Measurements from ENCODE around the gene TMC2.
A peak's percentile ranks its signal among the peaks of the same experiment; 100 is the strongest.
"Not testable (repeated sequence)": the region's sequence is repeated elsewhere in the genome, so short reads cannot be mapped to it uniquely, and the experiment has no call there.

TMC2 gene, protein sequence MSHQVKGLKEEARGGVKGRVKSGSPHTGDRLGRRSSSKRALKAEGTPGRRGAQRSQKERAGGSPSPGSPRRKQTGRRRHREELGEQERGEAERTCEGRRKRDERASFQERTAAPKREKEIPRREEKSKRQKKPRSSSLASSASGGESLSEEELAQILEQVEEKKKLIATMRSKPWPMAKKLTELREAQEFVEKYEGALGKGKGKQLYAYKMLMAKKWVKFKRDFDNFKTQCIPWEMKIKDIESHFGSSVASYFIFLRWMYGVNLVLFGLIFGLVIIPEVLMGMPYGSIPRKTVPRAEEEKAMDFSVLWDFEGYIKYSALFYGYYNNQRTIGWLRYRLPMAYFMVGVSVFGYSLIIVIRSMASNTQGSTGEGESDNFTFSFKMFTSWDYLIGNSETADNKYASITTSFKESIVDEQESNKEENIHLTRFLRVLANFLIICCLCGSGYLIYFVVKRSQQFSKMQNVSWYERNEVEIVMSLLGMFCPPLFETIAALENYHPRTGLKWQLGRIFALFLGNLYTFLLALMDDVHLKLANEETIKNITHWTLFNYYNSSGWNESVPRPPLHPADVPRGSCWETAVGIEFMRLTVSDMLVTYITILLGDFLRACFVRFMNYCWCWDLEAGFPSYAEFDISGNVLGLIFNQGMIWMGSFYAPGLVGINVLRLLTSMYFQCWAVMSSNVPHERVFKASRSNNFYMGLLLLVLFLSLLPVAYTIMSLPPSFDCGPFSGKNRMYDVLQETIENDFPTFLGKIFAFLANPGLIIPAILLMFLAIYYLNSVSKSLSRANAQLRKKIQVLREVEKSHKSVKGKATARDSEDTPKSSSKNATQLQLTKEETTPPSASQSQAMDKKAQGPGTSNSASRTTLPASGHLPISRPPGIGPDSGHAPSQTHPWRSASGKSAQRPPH

DNA sequence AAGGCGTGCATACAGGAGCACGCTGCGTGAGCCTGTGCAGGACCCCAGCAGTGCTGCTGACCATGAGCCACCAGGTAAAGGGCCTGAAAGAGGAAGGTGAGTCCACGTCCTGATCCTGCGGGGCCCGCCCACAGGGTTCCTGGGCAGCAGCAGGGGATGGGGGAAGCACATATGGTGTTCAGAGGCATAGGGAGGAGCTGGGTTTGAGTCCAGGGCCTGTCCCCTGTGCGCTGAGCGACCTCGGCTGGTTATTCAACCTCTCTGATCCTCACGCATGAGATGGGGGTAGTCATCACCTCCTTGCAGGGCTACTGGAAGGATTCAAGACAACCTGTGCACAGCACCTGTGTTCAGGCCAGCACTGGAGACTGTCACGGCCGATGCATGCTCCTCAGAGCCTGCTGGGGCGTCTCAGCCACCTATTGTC is at the start of gene TMC2:
Gene TMC2 (plus strand): TSS at position 14 of the 427 bp plus-strand sequence. CDS start 49 bp downstream, at position 63.
- no peak for DNase-seq

DNA sequence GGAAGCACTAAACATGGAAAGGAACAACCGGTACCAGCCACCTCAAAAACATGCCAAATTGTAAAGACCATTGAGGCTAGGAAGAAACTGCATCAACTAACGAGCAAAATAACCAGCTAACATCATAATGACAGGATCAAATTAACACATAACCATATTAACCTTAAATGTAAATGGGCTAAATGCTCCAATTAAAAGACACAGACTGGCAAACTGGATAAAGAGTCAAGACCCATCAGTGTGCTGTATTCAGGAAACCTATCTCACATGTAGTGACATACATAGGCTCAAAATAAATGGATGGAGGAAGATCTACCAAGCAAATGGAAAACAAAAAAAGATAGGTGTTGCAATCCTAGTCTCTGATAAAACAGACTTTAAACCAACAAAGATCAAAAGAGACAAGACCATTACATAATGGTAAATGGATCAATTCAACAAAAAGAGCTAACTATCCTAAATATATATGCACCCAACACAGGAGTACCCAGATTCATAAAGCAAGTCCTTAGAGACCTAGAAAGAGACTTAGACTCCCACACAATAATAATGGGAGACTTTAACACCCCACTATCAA is 33.5 kb upstream of the TMC2 start:
- DNase-seq: not testable (repeated sequence)

DNA sequence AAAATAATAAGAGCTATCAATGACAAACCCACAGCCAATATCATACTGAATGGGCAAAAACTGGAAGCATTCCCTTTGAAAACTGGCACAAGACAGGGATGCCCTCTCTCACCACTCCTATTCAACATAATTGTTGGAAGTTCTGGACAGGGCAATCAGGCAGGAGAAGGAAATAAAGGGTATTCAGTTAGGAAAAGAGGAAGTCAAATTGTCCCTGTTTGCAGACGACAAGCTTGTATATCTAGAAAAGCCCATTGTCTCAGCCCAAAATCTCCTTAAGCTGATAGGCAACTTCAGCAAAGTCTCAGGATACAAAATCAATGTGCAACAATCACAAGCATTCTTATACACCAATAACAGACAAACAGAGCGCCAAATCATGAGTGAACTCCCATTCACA is 31.6 kb upstream of the TMC2 start:
- not testable (repeated sequence) for DNase-seq

DNA sequence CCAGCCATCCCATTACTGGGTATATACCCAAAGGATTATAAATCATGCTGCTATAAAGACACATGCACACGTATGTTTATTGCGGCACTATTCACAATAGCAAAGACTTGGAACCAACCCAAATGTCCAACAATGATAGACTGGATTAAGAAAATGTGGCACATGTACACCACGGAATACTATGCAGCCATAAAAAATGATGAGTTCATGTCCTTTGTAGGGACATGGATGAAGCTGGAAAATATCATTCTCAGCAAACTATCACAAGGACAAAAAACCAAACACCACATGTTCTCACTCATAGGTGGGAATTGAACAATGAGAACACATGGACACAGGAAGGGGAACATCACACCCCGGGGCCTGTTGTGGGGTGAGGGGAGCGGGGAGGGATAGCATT is 29.9 kb upstream of the TMC2 start:
- DNase-seq: not testable (repeated sequence)

DNA sequence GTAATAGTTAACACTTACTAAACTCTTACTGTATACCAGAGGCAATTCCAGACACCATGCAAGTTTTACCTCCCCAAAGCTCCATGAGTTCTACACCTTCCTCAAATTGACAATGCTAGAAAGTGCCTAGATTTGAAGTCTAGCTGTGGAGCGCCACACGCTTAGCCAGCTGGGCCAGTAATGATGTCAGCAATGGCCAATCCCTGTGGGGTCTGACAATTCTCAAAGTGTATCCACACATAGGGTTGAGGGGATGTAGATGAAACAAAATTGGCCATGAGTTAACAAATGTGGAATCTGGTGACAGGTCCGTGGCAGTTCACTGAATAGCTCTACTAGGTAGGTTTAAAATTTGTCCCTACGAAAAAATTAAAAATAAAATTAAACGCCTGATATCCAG is 28.9 kb upstream of the TMC2 start:
- DNase-seq: peak; percentile 14

DNA sequence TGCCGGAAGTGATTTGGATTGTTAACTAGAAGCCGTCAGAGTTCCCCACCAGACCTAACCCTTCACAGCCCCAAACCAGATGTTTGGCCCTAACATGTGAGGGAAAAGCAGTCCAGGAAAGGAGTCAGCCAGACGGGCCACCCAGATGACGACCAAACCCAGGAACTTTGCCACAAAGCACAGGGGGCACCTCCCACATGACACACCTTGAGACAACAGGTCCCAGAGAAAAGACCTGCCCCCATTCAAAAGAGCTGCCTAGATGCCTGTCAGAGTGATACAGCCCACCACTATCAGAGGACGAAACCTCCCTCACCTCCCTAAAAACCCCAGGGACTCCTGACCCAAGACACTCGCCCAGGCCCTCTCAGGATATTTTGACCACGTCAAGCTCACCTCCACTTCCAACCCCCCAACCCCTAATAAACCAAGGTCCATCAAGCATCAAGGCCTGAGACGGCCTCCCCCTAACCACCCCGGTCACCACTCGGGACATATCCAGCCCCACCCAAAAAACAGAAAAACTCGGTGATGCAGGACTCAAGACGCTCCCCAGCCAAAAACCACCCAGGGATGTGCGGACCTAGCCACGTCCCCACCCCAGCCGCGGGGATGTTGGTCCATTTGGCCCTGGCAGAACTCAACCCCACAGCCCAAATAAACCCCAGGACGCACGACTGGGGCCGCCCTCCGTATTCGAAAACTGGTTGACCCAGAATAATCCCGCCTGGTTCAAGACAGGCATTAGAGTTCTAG is 28.3 kb upstream of the TMC2 start:
- DNase-seq: peak; percentile 34

DNA sequence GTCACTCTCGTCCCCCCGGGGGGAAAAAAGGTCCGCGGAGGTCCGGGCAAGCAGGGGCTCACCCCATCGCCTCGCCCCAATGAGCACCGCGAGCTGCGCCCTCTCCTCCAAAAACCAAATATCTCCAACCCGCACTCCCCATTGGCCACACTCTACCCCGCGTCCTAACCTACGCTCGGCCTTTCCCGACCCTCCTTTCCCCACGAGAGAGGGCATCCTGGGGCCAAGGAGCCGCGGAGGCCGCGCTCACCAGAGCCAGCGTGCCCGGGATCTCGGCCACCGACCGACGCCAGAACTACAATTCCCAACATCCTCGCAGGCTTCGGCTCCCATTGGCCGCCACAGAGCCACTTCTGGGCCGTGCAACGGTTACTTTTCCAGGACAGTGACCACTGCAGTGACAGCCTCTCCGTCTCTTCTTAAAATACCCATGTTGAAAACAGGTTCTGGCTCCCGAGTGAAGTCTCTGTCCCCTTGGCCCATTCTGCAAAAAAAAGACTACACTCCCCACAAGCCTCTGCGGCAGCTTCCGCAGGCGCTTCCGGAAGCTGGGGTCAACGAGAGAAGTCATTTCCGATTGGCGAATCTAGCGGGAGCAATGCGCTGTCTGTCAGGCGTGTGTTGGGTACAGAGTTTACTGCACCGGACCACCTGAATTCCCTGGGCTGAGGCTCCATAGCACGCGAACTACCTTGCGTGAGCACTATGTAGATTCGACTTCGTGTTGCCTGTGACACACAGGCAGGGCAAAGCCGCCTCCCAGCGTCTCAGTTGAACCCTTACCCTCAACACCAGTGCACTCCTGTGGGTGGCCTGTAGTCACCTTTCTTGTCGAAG is 27.5 kb upstream of the TMC2 start, which contains the start of gene ZNF343:
Gene ZNF343 (minus strand): TSS at position 285 of the 837 bp plus-strand sequence. CDS start 15,020 bp downstream, outside the sequence.
- peak; percentile 84 for DNase-seq

DNA sequence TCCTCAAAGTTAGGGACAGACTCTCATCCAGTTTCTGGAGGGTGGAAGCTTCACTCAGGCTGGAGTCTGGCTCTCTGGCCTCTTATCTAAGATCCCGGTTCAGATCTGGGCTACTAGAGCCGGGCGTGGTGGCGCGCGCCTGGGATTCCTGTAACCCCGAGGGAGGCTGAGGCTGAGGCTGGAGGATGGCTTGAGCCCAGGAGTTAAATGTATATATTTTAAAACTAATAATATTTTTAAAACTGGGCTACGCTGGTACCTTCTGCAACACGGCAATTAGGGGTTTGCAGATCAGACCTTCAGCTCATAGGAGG is 26.9 kb upstream of the TMC2 start:
- no peak for DNase-seq

DNA sequence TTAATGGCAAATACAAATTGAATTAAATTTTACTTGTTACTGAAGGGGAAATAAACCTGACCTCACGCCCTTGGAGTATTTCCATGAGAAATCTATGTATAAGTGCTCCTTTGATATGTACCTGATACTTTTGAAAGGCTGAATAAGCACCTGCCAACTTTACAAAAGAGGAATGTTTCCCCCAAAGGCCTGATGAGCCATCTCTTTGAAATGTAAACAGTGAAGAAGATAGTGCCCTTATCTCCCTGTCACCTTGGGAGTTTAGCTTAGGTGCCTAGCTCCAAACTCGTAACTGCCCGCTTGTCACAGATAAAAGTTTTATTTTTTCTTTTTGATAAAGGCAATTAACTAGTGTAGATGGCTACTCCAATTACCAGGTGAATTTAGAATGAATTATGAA is 26.6 kb upstream of the TMC2 start:
- DNase-seq: no peak

DNA sequence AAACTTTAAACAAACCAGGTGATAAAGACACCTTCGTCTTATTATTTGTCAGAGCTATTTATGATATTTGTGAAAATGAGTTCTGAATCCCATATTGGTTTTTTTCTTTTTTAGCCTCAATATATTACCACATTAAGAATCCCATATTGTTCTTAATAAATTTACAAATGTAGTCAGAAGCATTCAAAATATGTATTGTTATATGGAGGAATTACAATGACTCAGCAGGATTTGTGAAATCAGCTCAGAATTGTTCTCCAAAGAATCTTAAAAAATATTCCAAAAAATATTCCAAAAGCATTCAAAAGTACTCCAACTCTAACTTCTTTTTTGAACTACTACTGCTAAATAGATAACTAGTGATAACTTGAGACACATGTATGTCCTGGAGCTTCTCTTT is 21.2 kb upstream of the TMC2 start:
- DNase-seq: no peak

DNA sequence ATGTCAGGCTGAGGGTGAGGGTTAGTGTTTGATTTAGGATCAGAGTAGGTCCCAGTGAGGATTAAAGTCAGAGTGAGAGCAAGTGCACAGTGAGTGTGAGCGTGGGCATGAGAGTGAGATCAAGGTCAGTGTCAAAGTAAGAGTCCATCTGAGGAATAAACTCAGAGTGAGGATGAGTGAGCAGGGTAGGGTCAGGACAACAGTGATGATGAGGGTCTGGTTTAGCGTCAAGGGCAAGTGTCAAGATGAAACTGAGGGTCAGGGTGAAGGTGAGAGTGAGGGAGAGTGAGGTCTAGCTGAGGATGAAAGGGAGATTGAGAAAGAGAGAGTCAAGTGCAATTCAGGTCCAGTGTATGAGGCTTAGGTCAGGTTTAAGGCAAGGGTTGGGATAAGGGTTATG is 20.0 kb upstream of the TMC2 start:
- DNase-seq: no peak

DNA sequence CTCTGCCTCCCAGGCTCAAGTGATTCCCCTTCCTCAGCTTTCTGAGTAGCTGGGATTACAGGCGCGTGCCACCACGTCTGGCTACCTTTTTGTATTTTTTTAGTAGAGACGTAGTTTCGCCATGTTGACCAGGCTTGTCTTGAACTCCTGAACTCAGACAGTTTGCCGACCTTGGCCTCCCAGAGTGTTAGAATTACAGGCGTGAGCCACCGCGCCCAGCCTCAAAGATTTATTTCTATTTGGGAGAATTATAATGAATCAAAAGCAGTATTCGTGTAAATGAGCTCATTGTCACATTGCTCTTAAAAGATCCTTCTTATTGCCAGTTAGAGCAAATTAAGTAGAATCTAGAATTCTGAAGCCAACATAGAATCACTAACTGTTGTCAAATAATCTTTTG is 18.3 kb upstream of the TMC2 start:
- DNase-seq: no peak

DNA sequence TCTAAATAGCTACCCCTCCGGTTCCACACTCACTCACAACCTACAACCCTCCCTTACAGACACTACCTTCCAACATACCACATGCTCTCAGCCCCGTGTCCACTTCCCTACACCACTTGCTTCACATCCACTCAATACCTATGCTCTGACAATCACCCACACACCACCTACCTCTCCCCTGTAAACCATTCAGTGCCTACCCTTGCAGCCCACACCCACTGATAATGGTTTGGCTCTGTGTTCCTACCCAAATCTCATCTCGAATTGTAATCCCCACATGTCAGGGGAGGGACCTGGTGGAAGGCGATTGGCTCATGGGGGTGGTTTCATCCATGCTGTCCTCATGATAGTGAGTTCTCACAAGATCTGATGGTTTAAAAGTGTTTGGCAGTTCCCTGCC is 17.8 kb upstream of the TMC2 start:
- no peak for DNase-seq

DNA sequence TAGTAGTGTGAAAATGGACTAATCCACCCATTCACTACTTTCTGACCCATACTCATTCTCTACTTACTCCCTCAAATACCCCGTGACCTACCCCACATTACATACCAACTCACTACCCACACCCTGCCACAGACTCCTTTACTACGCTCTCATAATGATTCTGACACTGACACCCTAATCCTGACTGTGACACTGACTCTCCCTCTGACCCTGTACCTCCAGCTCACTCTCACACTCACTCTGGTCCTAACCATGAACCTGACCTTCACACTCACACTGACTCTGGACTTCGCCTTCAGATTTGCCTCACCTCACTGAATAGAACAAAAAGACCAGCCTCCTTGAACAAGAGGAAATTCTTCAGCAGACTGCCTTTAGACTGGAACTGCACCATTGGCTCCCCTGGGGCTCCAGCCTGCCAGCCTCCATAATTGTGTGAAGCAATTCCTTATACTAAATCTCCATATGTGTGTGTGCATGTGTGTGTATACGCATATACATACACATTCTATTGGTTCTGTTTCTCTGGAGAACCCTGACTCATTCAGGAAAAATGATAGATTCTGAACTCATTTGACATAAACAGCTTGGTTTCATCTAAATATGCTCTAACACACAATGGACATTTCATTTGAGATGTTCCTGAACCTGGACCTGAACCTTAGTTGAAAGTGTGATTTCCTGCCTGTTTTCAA is 17.1 kb upstream of the TMC2 start:
- peak; percentile 55 for DNase-seq

DNA sequence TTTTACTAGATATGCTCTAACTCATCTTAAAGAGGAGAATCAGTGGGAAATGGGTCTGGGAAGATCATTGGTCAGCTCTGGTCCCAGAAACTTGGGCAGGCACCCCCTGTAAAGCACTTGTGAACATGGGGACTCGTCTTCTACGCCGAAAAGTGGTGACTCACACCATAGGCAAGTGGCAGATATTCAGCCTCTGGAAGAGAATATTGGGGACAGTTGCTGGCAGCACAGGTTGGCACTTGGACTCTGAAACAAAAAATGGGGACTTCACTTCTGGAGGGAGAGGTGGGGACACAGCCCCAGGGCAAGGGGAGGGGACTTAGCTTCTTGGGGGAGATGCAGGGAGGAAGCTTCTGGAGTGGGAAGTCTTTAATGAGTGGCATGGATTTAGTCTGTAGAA is 15.8 kb upstream of the TMC2 start:
- DNase-seq: no peak

DNA sequence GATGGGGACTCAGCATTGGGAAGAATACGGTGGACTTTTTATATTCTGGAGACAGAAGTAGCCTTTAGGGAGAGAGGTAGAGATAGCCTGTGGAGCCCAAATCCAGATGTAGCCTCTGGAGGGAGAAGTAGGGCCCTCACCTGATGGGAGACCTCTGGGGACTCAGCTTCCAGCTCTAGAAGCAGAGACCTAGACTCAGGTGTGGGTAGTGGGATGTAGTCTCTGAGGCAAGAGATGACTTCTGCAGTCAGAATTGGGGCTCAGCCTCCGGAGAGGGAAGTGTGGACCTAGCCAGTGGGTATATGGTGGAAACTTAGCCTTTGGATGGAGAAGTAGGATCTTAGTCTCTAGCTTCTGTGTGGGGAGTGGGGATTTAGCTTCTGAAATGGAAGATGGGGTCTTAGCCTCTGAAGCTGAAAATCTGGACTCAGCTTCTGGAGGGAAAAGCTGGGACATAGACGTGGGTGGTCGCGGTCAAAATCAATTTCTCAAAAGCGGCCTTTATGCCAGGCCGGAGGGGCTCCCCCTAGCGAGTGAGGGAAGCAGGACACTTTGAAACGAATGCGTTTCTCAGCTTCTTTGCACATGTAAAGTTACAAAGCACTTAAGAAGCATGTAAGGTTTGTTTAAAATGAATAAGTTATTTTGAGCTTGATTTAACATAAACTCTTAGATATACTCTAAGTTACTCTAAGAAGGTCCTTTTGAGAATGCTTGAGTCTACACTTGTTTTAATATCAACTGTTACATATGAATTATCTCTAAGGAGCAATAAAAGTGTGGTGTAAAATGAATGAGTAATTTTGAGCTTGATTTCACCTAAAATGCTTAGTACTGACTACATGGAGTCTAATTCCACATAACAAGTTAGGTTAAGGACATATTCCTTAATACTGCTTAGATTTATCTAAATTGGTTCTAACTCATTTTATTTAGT is 14.7 kb upstream of the TMC2 start:
- DNase-seq: peak; percentile 42

DNA sequence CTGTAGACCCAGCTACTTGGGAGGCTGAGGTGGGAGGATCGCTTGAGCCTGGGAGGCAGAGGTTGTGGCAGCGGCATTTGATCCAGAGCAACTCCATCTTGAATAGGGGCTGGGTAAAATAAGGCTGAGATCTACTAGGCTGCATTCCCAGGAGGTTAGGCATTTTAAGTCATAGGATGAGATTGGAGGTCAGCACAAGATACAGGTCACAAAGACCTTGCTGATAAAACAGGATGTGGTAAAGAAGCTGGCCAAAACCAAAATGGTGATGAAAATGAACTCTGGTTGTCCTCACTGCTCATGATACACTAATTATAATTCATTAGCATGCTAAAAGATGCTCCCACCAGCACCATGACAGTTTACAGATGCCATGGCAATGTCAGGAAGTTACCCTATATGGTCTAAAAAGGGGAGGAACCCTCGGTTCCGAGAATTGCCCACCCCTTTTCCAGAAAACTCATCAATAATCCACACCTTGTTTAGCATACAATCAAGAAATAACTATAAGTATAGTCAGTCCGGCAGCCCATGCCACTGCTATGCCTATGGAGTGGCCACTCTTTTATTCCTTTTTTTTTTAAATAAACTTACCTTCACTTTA is 13.4 kb upstream of the TMC2 start:
- DNase-seq: not testable (repeated sequence)

DNA sequence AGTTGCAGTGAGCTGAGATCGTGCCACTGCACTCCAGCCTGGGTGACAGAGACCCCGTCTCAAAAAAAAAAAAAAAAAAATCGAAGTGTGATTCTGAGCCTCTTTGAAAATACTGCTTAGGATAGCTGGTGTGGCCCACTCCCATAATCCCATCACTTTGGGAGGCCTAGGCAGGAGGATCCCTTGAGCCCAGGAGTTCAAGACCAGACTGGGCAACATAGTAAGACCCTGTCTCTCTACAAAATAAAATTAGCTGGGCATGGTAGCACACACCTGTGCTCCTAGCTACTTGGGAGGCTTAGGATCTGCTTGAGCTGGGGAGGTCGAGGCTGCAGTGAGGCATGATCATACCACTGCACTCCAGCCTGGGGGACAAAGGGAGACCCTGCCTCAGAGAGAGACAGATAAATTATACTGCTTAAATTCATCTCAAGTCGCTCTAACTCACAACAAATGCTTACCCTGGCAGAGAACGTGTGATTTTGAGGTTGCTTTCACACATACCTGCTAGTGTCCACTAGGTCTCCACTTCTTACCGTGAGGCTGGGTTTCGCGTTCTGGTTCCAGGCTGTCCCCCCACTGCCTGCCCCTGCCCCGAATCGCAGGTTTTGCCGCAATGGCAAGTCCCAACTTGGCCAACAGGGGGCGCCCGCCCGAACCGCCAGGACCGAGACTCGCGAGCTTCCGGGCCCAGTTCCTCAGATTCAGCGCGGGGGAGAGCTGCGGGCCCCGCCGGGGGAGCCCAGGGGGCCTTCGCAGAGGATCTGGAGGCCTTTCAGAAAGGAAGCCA is 12.3 kb upstream of the TMC2 start:
- DNase-seq: peak; percentile 78
